Erythroblast (primary cell): ENCODE results near the gene FUCA2.

Experiments
- GATA1 ChIP-seq: IDR thresholded peaks from 2 replicates; pipeline ENCODE4 v1.6.1; 2011; ENCODE audit warnings: low read depth, mild to moderate bottlenecking, control low read depth, low read length, moderate library complexity
- POLR2A ChIP-seq: IDR thresholded peaks from 2 replicates; pipeline ENCODE4 v1.6.1; 2011; ENCODE audit warnings: mild to moderate bottlenecking, low read length

DNA sequence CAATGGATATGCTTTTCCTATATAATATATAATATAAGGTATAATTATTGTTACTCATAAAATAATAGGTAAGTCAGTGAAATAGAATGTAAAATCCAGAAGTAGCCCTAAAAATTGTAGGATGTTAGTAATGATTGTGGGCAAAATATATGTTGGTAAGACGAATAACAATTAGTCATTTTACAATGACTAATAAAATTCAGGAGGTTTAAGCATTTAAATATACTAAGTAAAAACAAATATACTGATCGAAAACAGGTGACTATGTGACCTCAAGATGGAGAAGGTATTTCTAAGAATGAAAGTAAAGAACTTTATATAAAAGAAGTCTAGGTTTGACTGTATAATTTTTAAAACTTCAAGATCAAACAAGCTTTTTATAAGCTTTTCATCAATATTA is 28.9 kb downstream of the FUCA2 start:
- TF ChIP-seq GATA1 = no peak
- TF ChIP-seq POLR2A = no peak
